22Rv1 (cell line): Measurements from ENCODE around the gene LRRIQ4.

Experiments
- H3K27ac ChIP-seq: fragments of 450-650 bp; 2 replicates; pipeline ENCODE4 v1.5.1; 2017
- ZFX ChIP-seq: fragments of 450-650 bp; IDR thresholded peaks from 2 replicates; pipeline ENCODE4 v1.6.1; 2017; ENCODE audit warnings: antibody characterized with exemption, borderline replicate concordance
- TF ChIP-seq, protein P1 (sequence below): fragments of 450-650 bp; IDR thresholded peaks from 2 replicates; pipeline ENCODE4 v1.5.1; 2017; ENCODE audit warnings: mild to moderate bottlenecking

The LRRIQ4 gene

GRCh38 chr3:169842960-169843359 lies 30.3 kb downstream of the LRRIQ4 start:
- TF ChIP-seq, protein P1, sequence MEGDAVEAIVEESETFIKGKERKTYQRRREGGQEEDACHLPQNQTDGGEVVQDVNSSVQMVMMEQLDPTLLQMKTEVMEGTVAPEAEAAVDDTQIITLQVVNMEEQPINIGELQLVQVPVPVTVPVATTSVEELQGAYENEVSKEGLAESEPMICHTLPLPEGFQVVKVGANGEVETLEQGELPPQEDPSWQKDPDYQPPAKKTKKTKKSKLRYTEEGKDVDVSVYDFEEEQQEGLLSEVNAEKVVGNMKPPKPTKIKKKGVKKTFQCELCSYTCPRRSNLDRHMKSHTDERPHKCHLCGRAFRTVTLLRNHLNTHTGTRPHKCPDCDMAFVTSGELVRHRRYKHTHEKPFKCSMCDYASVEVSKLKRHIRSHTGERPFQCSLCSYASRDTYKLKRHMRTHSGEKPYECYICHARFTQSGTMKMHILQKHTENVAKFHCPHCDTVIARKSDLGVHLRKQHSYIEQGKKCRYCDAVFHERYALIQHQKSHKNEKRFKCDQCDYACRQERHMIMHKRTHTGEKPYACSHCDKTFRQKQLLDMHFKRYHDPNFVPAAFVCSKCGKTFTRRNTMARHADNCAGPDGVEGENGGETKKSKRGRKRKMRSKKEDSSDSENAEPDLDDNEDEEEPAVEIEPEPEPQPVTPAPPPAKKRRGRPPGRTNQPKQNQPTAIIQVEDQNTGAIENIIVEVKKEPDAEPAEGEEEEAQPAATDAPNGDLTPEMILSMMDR: no peak
- no peak for TF ChIP-seq ZFX
- no peak overlapping the region for H3K27ac ChIP-seq

DNA sequence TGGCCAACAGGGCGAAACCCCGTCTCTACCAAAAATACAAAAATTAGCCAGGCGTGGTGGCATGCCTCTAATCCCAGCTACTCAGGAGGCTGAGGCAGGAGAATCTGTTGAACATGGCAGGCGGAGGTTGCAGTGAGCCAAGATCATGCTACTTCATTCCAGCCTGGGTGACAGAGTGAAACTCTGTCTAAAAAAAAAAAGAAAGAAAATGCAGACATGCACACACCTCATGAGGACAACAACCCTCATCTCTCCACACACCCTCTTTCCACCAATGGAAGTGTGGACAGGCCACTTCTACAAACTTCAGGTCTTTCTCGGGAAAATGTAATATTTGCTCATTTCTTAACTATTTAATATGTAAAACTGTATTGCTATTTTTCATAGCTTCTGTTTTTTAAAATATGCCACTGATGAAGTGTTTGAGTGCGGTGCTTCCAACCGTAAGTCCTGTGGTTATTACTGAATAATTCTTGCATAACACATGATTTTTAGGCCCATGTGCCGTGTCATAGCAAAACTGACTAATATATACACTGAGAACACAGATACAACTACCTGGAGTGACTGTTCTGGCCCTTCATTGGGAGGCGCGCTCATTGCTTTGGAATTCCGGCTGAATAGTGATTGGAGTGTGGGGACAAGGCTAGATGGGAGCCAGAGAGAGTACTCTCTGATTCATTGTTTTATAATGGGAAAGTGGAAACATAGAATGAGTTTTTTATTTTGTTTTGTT lies 34.0 kb downstream of the LRRIQ4 start:
- TF ChIP-seq ZFX: no peak
- TF ChIP-seq, protein P1: no peak
- no peak overlapping the region for H3K27ac ChIP-seq

GRCh38 chr3:169847896-169848295 lies 35.2 kb downstream of the LRRIQ4 start:
- H3K27ac ChIP-seq: no peak overlapping the region
- TF ChIP-seq, protein P1: no peak
- no peak for TF ChIP-seq ZFX

GRCh38 chr3:169848741-169849140 lies 36.1 kb downstream of the LRRIQ4 start:
- TF ChIP-seq, protein P1: no peak
- TF ChIP-seq ZFX: no peak
- H3K27ac ChIP-seq: no peak overlapping the region

DNA sequence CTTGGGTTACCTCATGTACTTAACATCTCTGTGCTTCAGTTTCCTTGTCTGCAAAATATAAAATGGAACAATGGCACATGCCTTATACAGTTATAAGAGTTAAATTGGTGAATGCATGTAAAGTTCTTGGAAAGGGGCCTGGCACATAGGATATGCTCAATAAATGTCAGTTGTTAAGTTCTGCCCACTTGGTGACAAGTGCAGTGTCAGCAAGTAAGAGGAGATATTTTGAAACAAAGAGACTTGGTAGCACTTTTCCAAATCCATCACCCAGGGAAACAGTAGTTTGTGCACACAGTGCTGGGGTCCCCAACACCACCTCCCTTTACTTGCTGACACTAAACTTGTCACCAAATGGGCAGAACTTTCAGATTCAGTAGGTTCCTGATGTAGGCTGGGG lies 37.9 kb downstream of the LRRIQ4 start:
- TF ChIP-seq ZFX: no peak
- TF ChIP-seq, protein P1: no peak

DNA sequence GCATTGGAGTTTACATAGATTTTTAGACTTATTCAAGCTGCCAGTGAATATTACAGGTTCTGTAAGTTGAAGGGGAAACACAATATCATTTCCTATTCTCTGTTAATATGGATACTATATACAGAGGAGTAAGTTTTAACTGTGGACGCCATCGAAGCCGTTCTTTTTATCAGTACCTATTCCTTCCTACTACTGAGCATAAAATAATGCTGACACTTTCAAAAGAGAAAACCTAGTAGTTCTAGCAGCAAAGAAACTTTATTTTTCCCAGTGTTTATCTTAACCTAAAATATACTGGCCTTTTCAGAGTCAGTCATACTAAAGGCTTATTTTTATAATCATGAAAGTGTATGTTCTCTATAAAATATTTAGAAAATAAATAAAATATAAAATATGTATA lies 42.8 kb downstream of the LRRIQ4 start:
- no peak for TF ChIP-seq ZFX
- TF ChIP-seq, protein P1: no peak
- H3K27ac ChIP-seq: no peak overlapping the region

More for the DNA sequence above, 37.9 kb downstream of the LRRIQ4 start:
- H3K27ac ChIP-seq: no peak overlapping the region

GRCh38 chr3:169857811-169858210 lies 45.1 kb downstream of the LRRIQ4 start:
- H3K27ac ChIP-seq: no peak overlapping the region
- TF ChIP-seq, protein P1: no peak
- no peak for TF ChIP-seq ZFX
